ENCODE data around the gene ANKRD39.

GRCh38 chr2:96869281-96869821 lies 11.5 kb upstream of the ANKRD39 start:
- TF ChIP-seq CTCF (IDR thresholded peaks at IDR 0.05) (peak in 1 of 4 experiments; percentile 29), POLR2AphosphoS5 (IDR thresholded peaks at IDR 0.05) (peak; percentile 68)

Measured in gastroesophageal sphincter (tissue), 3 donors.